Motor neuron (in vitro differentiated cells): ENCODE data around the gene WDR72. TPM values are rescaled to one million over a fixed set of nuclear protein-coding genes. Genes with fewer than 3 reads are reported as not detected.

Experiments used
- ATAC-seq, 8 experiments: fragments of 200-7000 bp; cut with Tn5 transposase; replicated peaks in 6 of 8; 2 replicates each; pipeline ENCODE4 v1.8.0; 2021; ENCODE audit warnings: mild to moderate bottlenecking in 8 of 8, moderate library complexity in 8 of 8
- H3K27ac ChIP-seq, 2 donors: fragments of 250-450 bp; sonication (Bioruptor Pico); 2 replicates each; pipeline ENCODE4 v1.9.0; 2021; ENCODE audit warnings: antibody characterized with exemption in 2 of 2, mild to moderate bottlenecking in 2 of 2, moderate library complexity in 1 of 2
- H3K4me1 ChIP-seq, 2 donors: fragments of 250-450 bp; sonication (Bioruptor Pico); replicated peaks in 1 of 2; 2 replicates each; pipeline ENCODE4 v1.6.1; 2021; ENCODE audit warnings: antibody characterized with exemption in 2 of 2, mild to moderate bottlenecking in 2 of 2, moderate library complexity in 1 of 2
- H3K4me3 ChIP-seq, 5 donors: fragments of 250-450 bp; sonication (Bioruptor Pico); 2 replicates each; pipeline ENCODE4 v1.9.0; 2021; ENCODE audit warnings: antibody characterized with exemption in 5 of 5, mild to moderate bottlenecking in 5 of 5, moderate library complexity in 4 of 5
- WGBS, 10 experiments: fragments of 450-650 bp; shearing (Covaris generic); methylation state at CpG; one replicate each; pipeline ENCODE4 v1.0.0; 2022; 5-methylcytosine and 5-hydroxymethylcytosine counted together
- in situ Hi-C, 9 experiments: fragments of 400-800 bp; cut with MboI; loops; one replicate each; pipeline ENCODE4 v1.15.0; 2021; ENCODE audit warnings: low sequenced_read_pairs in 9 of 9, low pct_unique_long_range_greater_than_20kb in 2 of 9; ENCODE audit not compliant: unreplicated experiment in 9 of 9
- total RNA-seq, 8 experiments: library from RNA; unstranded; fragments of 300-600 nt; gene quantifications; 2 replicates each; pipeline versions ENCODE4 v1.2.3 to v1.2.4, GENCODE V29; 2022

WDR72 gene
- total RNA-seq, 8 experiments from 2014 or later: 1.4 to 13.4 (median 7.9) TPM; not detected in 3

DNA sequence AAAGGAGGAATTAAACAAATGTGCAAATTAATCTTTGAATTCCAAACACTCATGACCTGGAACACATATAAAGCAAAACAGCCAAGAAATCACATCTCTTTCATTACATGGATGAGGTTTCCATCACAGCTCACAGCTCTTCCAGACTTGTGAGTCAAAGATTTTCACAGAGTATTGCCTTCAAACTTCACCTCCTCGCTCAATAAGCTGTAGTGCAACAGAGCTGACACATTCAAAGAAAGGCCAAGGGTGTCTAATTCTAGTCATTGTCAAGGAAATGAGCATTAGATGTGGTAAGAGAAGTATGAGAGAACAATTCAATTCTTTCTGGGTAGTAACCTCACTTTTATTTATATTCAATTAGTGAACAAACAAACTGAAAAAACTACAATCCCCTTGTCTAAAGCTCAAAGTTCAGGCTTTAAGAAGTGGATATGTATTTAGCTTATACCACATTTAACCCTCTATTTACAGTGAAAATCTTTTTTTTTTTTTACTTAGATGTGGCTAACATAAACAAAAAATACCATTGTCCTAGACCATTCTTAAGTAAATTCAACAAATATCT lies 11.9 kb downstream of the WDR72 start:
- in situ Hi-C loops: no loop called here
- Histone ChIP-seq H3K27ac (no peak overlapping the region), H3K4me3 (no peak overlapping the region), H3K4me1 (no peaks in the 10 kb centered on the region)
- WGBS, 10 experiments: 0 to 78% (median 8%) methylated on average over 1 of the region's 1 CpG; no CpG with 5 or more reads in 4 of the 10 experiments
- no peak for ATAC-seq

DNA sequence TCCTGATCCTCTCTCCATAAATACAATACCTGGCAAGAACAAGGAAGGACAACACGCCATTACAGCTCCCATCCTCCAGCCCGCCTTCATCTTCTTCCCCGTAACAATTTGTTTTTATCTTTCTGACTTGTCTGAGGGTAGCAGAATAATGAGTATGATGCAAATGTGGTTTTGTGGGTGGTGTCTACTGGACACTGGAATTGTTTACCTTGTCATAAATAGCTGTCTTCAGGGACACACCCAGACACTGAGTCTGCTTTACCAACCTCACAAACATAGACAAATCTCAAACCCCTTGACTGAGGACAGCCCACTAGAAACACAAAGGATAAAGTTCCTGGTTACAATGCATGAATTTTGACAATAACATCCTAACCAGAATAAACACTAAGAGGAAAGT lies 13.4 kb downstream of the WDR72 start:
- WGBS, 10 experiments: 14 to 100% (median 91%) methylated on average over 1 to 3 of the region's 3 CpGs; no CpG with 5 or more reads in 1 of the 10 experiments
- Histone ChIP-seq H3K4me1 (no peaks in the 10 kb centered on the region), H3K4me3 (no peak overlapping the region), H3K27ac (no peak overlapping the region)
- in situ Hi-C loops: no loop called here
- peak in 2 of 8 experiments; percentile 47 to 64 for ATAC-seq

DNA sequence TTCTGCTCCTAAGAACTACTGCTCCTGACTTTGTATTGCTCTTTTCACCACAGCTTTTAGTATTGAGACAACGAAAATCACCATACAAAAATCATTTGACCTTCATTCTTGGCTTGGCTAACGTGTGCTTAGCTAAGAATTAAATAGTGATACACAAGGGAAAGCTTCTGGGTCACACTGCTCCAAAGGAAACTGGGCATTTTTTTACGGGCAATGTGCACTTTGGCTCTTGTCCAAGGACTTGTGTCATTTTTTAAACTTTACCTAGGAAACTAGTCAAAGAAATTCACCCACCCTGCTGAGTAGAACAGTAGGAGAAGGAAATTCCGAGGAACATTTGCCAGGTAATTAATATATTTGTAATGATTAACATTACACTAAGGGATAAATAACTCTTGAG lies 19.8 kb downstream of the WDR72 start:
- ATAC-seq: peak in 3 of 8 experiments; percentile 34 to 84 (median 45)
- in situ Hi-C loops: no loop called here
- Histone ChIP-seq H3K4me3 (no peak overlapping the region), H3K27ac (no peak overlapping the region), H3K4me1 (no peaks in the 10 kb centered on the region)
- WGBS, 10 experiments: 7 to 61% (median 31%) methylated on average over 1 to 4 of the region's 4 CpGs; no CpG with 5 or more reads in 2 of the 10 experiments

GRCh38 chr15:53739187-53739586 lies 20.3 kb downstream of the WDR72 start:
- 0 to 100% (median 80%) methylated on average over 1 to 4 of the region's 4 CpGs; no CpG with 5 or more reads in 1 of the 10 experiments for WGBS, 10 experiments
- H3K4me1 ChIP-seq: no peaks in the 10 kb centered on the region
- ATAC-seq: no peak
- no peak overlapping the region for H3K4me3 ChIP-seq
- in situ Hi-C loops: no loop called here
- no peak overlapping the region for H3K27ac ChIP-seq

DNA sequence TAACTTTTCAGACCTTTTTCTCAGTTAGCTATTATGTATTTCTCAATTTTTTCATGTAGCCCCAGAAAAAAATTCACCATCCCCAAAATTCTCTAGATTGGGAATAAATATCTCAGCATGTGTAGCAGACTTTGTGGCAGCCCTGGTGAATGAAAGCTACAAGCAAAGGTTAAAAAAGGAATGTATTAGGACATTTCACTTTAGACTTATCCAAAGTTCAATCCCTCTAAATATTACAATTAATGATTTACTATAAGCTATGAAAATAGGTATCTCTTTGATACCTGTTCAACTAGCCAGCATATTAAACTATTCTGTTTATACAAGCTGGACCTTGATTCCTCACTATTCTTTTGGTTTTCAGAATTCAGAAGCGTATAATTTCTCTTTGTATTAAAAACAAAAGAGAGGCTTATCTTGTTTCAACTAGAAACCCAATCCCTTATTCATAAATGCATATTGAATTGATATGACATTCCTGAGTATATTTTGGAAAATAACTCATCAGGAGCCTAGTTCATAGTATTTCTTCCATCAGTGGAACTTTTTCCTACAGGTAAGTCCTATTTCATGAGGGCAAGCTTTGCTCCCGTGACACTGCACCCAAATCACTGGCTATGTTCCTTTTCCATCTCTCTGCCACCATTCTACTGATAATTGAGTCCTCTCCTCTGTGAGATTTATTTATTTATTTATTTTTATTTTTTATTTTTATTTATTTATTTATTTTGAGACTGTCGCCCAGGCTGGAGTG lies 38.0 kb downstream of the WDR72 start:
- in situ Hi-C loops: loop anchor here in 4 of 9 experiments (25.0 kb wide), 3 partner anchors 934 to 1459 kb away; partner anchors contain the start of gene ONECUT1 (in 3 of the 4)
- Histone ChIP-seq H3K4me3 (no peak overlapping the region), H3K27ac (no peak overlapping the region), H3K4me1 (peaks cover 0 to 8% of the 10 kb centered on the region in 2 donors)
- no peak for ATAC-seq
- WGBS, 10 experiments: 22 to 100% (median 77%) methylated on average over 1 to 3 of the region's 3 CpGs

DNA sequence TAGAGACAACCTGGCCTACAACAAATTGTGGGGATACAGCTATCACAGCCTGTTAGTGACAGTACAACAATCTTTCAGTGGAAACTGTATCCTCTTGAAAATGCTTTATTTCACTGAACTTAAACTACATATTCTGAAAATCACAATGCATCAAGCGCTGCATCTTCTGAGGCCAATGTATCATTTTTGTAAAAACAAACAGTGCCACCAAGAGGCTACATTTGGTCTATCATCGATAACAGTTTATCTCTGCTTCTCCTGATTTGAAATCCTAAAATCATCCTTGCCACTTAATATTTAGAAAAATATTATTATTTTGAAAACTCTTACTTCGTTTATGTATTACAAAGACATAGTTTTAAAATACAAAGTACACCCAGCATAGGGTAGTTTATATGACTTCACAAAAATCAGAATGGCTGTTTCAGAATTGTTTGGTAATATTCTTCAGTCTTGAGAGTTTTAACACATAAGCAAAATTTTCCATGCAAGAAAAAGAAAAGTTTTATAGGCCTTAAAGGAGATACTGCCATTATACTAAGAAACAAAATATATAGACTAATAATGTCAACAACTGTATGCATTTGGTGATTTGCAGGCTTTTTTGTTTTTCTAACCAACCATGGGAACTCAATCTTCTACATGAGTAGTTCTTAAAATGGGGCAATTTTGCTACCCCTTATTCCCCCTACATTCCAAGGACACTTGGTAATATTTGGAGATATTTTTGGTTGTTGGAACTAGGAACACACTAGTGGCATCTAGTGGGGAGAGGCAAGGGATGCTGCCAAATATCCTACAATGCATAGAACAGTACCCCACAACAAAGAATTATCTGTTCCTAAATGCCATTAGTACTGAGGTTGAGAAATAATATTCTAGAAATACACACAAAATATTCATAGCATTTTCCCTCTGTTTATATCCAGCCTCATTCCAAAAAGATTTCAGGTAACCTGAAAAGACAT lies 42.3 kb downstream of the WDR72 start:
- H3K27ac ChIP-seq: no peak overlapping the region
- H3K4me1 ChIP-seq: peaks cover 0 to 8% of the 10 kb centered on the region in 2 donors
- H3K4me3 ChIP-seq: no peak overlapping the region
- ATAC-seq: peak in 5 of 8 experiments; percentile 43 to 70 (median 56)
- in situ Hi-C loops: loop anchor here in 4 of 9 experiments (25.0 kb wide), 3 partner anchors 930 to 1455 kb away; partner anchors contain the start of gene ONECUT1 (in 3 of the 4)
- 4 to 33% (median 8%) methylated on average over 1 to 3 of the region's 3 CpGs; no CpG with 5 or more reads in 1 of the 10 experiments for WGBS, 10 experiments

- in situ Hi-C loops: loop anchor here in 4 of 9 experiments (25.0 kb wide), 3 partner anchors 926 to 1451 kb away; partner anchors contain the start of gene ONECUT1 (in 3 of the 4)
- WGBS, 10 experiments: 17 to 100% (median 69%) methylated on average over 1 to 6 of the region's 6 CpGs; no CpG with 5 or more reads in 1 of the 10 experiments
Measured at GRCh38 chr15:53713218-53713617, 46.2 kb downstream of the WDR72 start.

GRCh38 chr15:53710906-53711305 lies 48.6 kb downstream of the WDR72 start:
- Histone ChIP-seq H3K4me3 (no peak overlapping the region), H3K4me1 (peaks cover 3 to 13% of the 10 kb centered on the region in 2 donors), H3K27ac (no peak overlapping the region)
- no peak for ATAC-seq
- WGBS, 10 experiments: 0 to 7% (median 0%) methylated on average over 1 to 4 of the region's 4 CpGs; no CpG with 5 or more reads in 2 of the 10 experiments
- in situ Hi-C loops: loop anchor here in 4 of 9 experiments (25.0 kb wide), 3 partner anchors 924 to 1449 kb away; partner anchors contain the start of gene ONECUT1 (in 3 of the 4)

More at GRCh38 chr15:53713218-53713617, 46.2 kb downstream of the WDR72 start:
- Histone ChIP-seq H3K4me1 (peaks cover 10 to 13% of the 10 kb centered on the region in 2 donors), H3K4me3 (no peak overlapping the region), H3K27ac (no peak overlapping the region)
- ATAC-seq: no peak

- no peak for ATAC-seq
- in situ Hi-C loops: loop anchor here in 4 of 9 experiments (25.0 kb wide), 3 partner anchors 923 to 1448 kb away; partner anchors contain the start of gene ONECUT1 (in 3 of the 4)
- Histone ChIP-seq H3K27ac (no peak overlapping the region), H3K4me3 (no peak overlapping the region), H3K4me1 (peaks cover 3 to 13% of the 10 kb centered on the region in 2 donors)
- 0 to 38% (median 15%) methylated on average over 1 to 2 of the region's 2 CpGs for WGBS, 10 experiments
Measured at GRCh38 chr15:53709821-53710220, 49.6 kb downstream of the WDR72 start.

DNA sequence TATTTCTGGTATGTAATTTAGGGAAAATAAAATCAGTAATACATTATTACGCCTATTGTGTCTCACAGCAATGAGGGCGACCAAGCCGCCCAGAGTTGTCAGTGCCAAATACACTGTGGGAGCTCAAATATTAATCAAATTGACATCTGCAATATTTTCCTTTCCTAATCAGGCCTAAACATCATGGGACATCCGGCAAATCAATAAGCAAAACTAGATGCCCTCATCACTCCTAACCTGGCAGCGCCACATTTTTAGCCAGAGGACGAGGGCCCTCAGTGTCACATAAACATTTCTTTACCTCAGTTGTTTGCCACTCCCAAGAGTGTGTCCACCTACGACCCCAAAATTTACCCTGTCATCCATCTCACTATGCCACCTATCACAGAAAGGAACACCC lies 64.1 kb downstream of the WDR72 start:
- no peak for ATAC-seq
- 0 to 100% (median 81%) methylated on average over 1 to 7 of the region's 7 CpGs; no CpG with 5 or more reads in 2 of the 10 experiments for WGBS, 10 experiments
- in situ Hi-C loops: no loop called here
- Histone ChIP-seq H3K27ac (no peak overlapping the region), H3K4me1 (peaks cover 0 to 5% of the 10 kb centered on the region in 2 donors), H3K4me3 (no peak overlapping the region)

DNA sequence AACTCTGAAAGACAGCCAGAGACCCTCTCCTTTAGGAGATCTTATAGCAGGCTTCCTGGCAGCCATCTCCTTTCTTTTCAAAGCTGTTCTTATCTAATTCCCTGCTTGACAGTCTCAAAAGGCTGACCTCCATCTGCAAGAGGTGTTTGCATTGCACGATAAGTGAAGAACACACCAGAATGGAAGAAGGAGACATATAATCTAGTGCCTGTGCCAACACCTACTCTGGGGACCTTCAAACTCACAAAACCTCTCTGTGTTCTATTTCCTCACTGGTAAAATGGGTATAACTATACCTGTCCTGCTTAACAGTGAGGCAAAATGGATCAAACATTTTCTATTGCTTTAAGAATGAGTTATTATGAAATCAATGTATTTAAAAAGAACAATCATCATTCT lies 65.0 kb downstream of the WDR72 start:
- Histone ChIP-seq H3K27ac (no peak overlapping the region), H3K4me1 (peaks cover 0 to 5% of the 10 kb centered on the region in 2 donors), H3K4me3 (no peak overlapping the region)
- ATAC-seq: no peak
- 0 to 71% (median 60%) methylated on average over 1 of the region's 1 CpG; no CpG with 5 or more reads in 4 of the 10 experiments for WGBS, 10 experiments
- in situ Hi-C loops: no loop called here

DNA sequence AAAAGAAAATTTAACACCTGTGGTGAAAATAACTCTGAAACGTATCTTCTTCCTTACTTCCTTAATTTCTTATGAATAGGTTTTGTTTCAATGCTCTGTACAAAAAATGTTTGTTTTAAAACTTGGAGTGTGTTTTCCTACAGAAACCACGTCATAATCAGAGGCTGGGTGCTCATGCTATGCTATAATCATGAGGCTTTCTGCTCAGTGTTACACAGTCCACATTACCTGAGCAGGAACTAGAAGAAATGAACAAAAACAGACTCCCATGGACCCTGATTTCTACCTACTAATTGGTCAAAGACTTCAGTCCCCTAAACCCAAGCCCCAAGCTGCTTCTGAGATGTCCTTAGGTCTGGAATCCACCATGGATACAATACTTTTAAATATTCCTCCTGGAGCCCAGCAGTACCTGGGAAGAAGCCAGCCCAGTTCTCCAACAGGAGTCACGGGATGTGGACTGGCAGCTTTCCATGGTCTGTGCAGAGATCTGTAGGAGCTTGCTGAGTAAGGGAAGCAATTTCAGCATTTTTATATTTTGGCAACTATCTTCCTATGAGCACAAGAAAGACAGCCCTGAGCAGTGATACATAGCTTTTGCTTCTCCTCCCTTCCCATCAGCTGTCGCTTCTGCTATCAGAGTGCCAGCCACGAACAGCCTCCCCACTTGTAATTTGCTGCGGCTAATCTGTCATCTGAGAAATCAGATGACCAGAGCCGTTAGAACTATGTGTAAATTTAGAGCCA lies 65.6 kb downstream of the WDR72 start:
- Histone ChIP-seq H3K4me3 (no peak overlapping the region), H3K27ac (no peak overlapping the region), H3K4me1 (peaks cover 0 to 5% of the 10 kb centered on the region in 2 donors)
- in situ Hi-C loops: no loop called here
- 0 to 100% (median 48%) methylated on average over 1 to 7 of the region's 7 CpGs for WGBS, 10 experiments
- peak in 2 of 8 experiments; percentile 36 to 39 for ATAC-seq
